H9 (cell line): ENCODE measurements around the gene ATRN. TPM values are rescaled to one million over a fixed set of nuclear protein-coding genes. Genes with fewer than 3 reads are reported as not detected.

Source experiments
- DNase-seq: peaks from one replicate; pipeline ENCODE4 v3.0.0-alpha.2; 2017
- H2AFZ ChIP-seq: one replicate; pipeline ENCODE4 v1.6.1; 2013; ENCODE audit warnings: mild to moderate bottlenecking, low read length, control low read depth, moderate library complexity
- H2AK5ac ChIP-seq: 2 replicates; pipeline ENCODE4 v1.6.1; 2013; ENCODE audit warnings: low read length, control low read depth, mixed read lengths; ENCODE audit not compliant: insufficient read length
- H2BK120ac ChIP-seq: one replicate; pipeline ENCODE4 v1.6.1; 2013; ENCODE audit warnings: low read depth, mild to moderate bottlenecking, low read length, control low read depth, inconsistent platforms; ENCODE audit not compliant: poor library complexity, severe bottlenecking
- H2BK12ac ChIP-seq: 2 replicates; pipeline ENCODE4 v1.6.1; 2013; ENCODE audit warnings: low read length, control low read depth, mixed read lengths, low read depth; ENCODE audit not compliant: insufficient read length
- H2BK15ac ChIP-seq: 2 replicates; pipeline ENCODE4 v1.6.1; 2013; ENCODE audit warnings: low read depth, low read length, control low read depth
- H2BK20ac ChIP-seq: one replicate; pipeline ENCODE4 v1.6.1; 2013; ENCODE audit warnings: low read depth, mild to moderate bottlenecking, low read length, control low read depth, inconsistent platforms; ENCODE audit not compliant: poor library complexity, severe bottlenecking
- H2BK5ac ChIP-seq: 2 replicates; pipeline ENCODE4 v1.6.1; 2013; ENCODE audit warnings: low read length, control low read depth, mixed read lengths; ENCODE audit not compliant: insufficient read length
- H3K14ac ChIP-seq: 2 replicates; pipeline ENCODE4 v1.6.1; 2013; ENCODE audit warnings: low read length, control low read depth; ENCODE audit not compliant: insufficient read depth
- H3K18ac ChIP-seq: 2 replicates; pipeline ENCODE4 v1.6.1; 2013; ENCODE audit warnings: low read depth, mild to moderate bottlenecking, mixed read lengths, low read length, control low read depth; ENCODE audit not compliant: insufficient read length
- H3K23ac ChIP-seq: 2 replicates; pipeline ENCODE4 v1.6.1; 2013; ENCODE audit warnings: low read length, control low read depth, mixed read lengths, low read depth; ENCODE audit not compliant: insufficient read length
- H3K23me2 ChIP-seq: 2 replicates; pipeline ENCODE4 v1.6.1; 2013; ENCODE audit warnings: low read depth, mild to moderate bottlenecking, mixed read lengths, low read length, control low read depth; ENCODE audit not compliant: insufficient read length, poor library complexity, severe bottlenecking
- H3K27ac ChIP-seq: 2 replicates; pipeline ENCODE4 v1.5.1; 2013; ENCODE audit warnings: low read length, control low read depth, mixed read lengths, low read depth; ENCODE audit not compliant: insufficient read length
- H3K27me3 ChIP-seq: 2 replicates; pipeline ENCODE4 v1.6.1; 2013; ENCODE audit warnings: low read length, control low read depth, inconsistent platforms; ENCODE audit not compliant: insufficient read depth
- H3K4ac ChIP-seq: 2 replicates; pipeline ENCODE4 v1.6.1; 2013; ENCODE audit warnings: low read depth, mild to moderate bottlenecking, control low read depth, inconsistent platforms, low read length, moderate library complexity
- H3K4me1 ChIP-seq: 2 replicates; pipeline ENCODE4 v1.6.1; 2013; ENCODE audit warnings: low read length, control low read depth, inconsistent platforms; ENCODE audit not compliant: insufficient read depth
- H3K4me2 ChIP-seq: 2 replicates; pipeline ENCODE4 v1.6.1; 2013; ENCODE audit warnings: low read length, control low read depth, mixed read lengths; ENCODE audit not compliant: insufficient read length, insufficient read depth
- H3K56ac ChIP-seq: 2 replicates; pipeline ENCODE4 v1.6.1; 2013; ENCODE audit warnings: low read depth, mild to moderate bottlenecking, mixed read lengths, low read length, control low read depth; ENCODE audit not compliant: insufficient read length
- H3K79me1 ChIP-seq: 2 replicates; pipeline ENCODE4 v1.6.1; 2013; ENCODE audit warnings: low read depth, mild to moderate bottlenecking, moderate library complexity, low read length, control low read depth, inconsistent platforms; ENCODE audit not compliant: insufficient read depth, poor library complexity, severe bottlenecking
- H3K79me2 ChIP-seq: 2 replicates; pipeline ENCODE4 v1.6.1; 2013; ENCODE audit warnings: low read length, control low read depth, inconsistent platforms; ENCODE audit not compliant: insufficient read depth
- H3K9ac ChIP-seq: 2 replicates; pipeline ENCODE4 v1.6.1; 2013; ENCODE audit warnings: low read length, control low read depth, mixed read lengths; ENCODE audit not compliant: insufficient read length; ENCODE audit errors: extremely low read depth
- H3K9me3 ChIP-seq: one replicate; pipeline ENCODE4 v1.6.1; 2013; ENCODE audit warnings: low read depth, low read length, inconsistent platforms; ENCODE audit not compliant: control insufficient read depth
- H3T11ph ChIP-seq: one replicate; pipeline ENCODE4 v1.6.1; 2013; ENCODE audit warnings: mild to moderate bottlenecking, low read length, control low read depth, inconsistent platforms
- H4K20me1 ChIP-seq: one replicate; pipeline ENCODE4 v1.6.1; 2013; ENCODE audit not compliant: control insufficient read depth, insufficient read length, insufficient read depth
- H4K5ac ChIP-seq: 2 replicates; pipeline ENCODE4 v1.6.1; 2013; ENCODE audit warnings: low read depth, mild to moderate bottlenecking, mixed read lengths, low read length, control low read depth; ENCODE audit not compliant: insufficient read length
- H4K8ac ChIP-seq: replicated peaks from 2 replicates; pipeline ENCODE4 v1.6.1; 2013; ENCODE audit warnings: low read length, control low read depth, mixed read lengths, low read depth; ENCODE audit not compliant: insufficient read length
- H4K91ac ChIP-seq: 2 replicates; pipeline ENCODE4 v1.6.1; 2013; ENCODE audit warnings: low read depth, mild to moderate bottlenecking, moderate library complexity, mixed read lengths, low read length, control low read depth; ENCODE audit not compliant: insufficient read length
- H3K27ac Mint-ChIP-seq, 3 experiments: 2 replicates in 2 of 3; 3 replicates in 1 of 3; pipeline ENCODE4 v1.8.0; 2020 to 2021; ENCODE audit warnings: mixed read lengths in 3 of 3, mild to moderate bottlenecking in 1 of 3, moderate library complexity in 1 of 3
- H3K27me3 Mint-ChIP-seq: 2 replicates; pipeline ENCODE4 v1.8.0; 2021; ENCODE audit warnings: low read depth, mild to moderate bottlenecking, moderate library complexity, mixed read lengths
- H3K36me3 Mint-ChIP-seq, 3 experiments: 2 replicates in 2 of 3; 3 replicates in 1 of 3; pipeline ENCODE4 v1.8.0; 2020 to 2021; ENCODE audit warnings: low read depth in 3 of 3, mixed read lengths in 3 of 3; ENCODE audit not compliant: insufficient read depth in 1 of 3
- H3K4me1 Mint-ChIP-seq, 2 experiments: 2 replicates each; pipeline ENCODE4 v1.8.0; 2020; ENCODE audit warnings: mixed read lengths in 2 of 2
- H3K4me3 Mint-ChIP-seq, 2 experiments: 2 replicates in 1 of 2; 3 replicates in 1 of 2; pipeline ENCODE4 v1.8.0; 2020 to 2021; ENCODE audit warnings: mild to moderate bottlenecking in 2 of 2, mixed read lengths in 2 of 2, moderate library complexity in 1 of 2
- H3K9me3 Mint-ChIP-seq, 2 experiments: 2 replicates in 1 of 2; 3 replicates in 1 of 2; pipeline ENCODE4 v1.8.0; 2020; ENCODE audit warnings: mild to moderate bottlenecking in 2 of 2, mixed read lengths in 2 of 2, moderate library complexity in 1 of 2
- WGBS: extraction: QIAGEN DNeasy Blood & Tissue Kit; methylation state at CpG from one replicate; pipeline ENCODE4 v1.1.7; 2013; ENCODE audit warnings: missing lambda C conversion rate, low lambda C conversion rate, mixed read lengths; ENCODE audit not compliant: insufficient read length; ENCODE audit errors: extremely low coverage; 5-methylcytosine and 5-hydroxymethylcytosine counted together
- total RNA-seq: library from RNA; stranded (reverse); gene quantifications from 2 replicates; pipeline ENCODE4 v1.2.1, GENCODE V29; 2021
- TF ChIP-seq, protein P1 (sequence below): fragments of 200-600 bp; sonication (generic); conservative IDR thresholded peaks from 3 replicates; pipeline ENCODE4 v1.8.0; 2021; ENCODE audit warnings: antibody characterized with exemption, mild to moderate bottlenecking

ATRN gene
- total RNA-seq, 1 experiment from 2014 or later: 23.1 TPM

DNA sequence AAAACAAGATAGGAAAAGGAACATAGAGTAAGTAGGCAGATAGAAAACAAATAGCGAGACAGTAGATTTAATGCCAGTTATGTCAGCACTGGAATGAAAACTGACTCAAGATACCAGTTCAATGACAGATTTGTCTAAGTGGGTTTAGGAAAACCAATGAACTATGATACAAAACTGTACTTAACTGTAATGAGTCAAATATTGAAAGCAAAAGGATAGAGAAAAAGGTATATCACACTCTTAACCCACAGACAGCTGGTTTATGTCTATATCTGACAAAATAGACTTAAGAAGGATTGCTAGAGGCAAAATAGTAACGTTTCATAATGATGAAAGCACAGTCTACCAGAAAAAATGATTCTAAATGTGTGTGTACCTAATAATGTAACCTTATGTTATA, 38.2 kb downstream of the ATRN start:
- H3K4ac ChIP-seq: no peak overlapping the region
- no peaks in the 10 kb centered on the region for H3K4me1 Mint-ChIP-seq
- H3K27me3 Mint-ChIP-seq: no peaks in the 10 kb centered on the region
- no peak overlapping the region for H3K27ac ChIP-seq
- H4K5ac ChIP-seq: no peak overlapping the region
- H3K36me3 Mint-ChIP-seq: no peaks in the 10 kb centered on the region
- no peaks in the 10 kb centered on the region for H4K20me1 ChIP-seq
- TF ChIP-seq, protein P1, sequence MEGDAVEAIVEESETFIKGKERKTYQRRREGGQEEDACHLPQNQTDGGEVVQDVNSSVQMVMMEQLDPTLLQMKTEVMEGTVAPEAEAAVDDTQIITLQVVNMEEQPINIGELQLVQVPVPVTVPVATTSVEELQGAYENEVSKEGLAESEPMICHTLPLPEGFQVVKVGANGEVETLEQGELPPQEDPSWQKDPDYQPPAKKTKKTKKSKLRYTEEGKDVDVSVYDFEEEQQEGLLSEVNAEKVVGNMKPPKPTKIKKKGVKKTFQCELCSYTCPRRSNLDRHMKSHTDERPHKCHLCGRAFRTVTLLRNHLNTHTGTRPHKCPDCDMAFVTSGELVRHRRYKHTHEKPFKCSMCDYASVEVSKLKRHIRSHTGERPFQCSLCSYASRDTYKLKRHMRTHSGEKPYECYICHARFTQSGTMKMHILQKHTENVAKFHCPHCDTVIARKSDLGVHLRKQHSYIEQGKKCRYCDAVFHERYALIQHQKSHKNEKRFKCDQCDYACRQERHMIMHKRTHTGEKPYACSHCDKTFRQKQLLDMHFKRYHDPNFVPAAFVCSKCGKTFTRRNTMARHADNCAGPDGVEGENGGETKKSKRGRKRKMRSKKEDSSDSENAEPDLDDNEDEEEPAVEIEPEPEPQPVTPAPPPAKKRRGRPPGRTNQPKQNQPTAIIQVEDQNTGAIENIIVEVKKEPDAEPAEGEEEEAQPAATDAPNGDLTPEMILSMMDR: no peak
- H3K27me3 ChIP-seq: no peaks in the 10 kb centered on the region
- no peak overlapping the region for H2BK12ac ChIP-seq
- no peak overlapping the region for H2AK5ac ChIP-seq
- no peak overlapping the region for H3T11ph ChIP-seq
- no peak overlapping the region for H2AFZ ChIP-seq
- H2BK5ac ChIP-seq: no peak overlapping the region
- peaks cover 0 to 4% of the 10 kb centered on the region in 2 experiments; a peak in 1 of 5 replicates for H3K9me3 Mint-ChIP-seq
- no peak overlapping the region for H2BK120ac ChIP-seq
- no peak overlapping the region for H3K18ac ChIP-seq
- H4K91ac ChIP-seq: no peak overlapping the region
- no CpG with 5 or more reads among the region's 2 CpGs for WGBS
- no peak overlapping the region for H3K4me3 Mint-ChIP-seq
- no peaks in the 10 kb centered on the region for H3K4me1 ChIP-seq
- no peak overlapping the region for H3K27ac Mint-ChIP-seq
- H3K9ac ChIP-seq: no peak overlapping the region
- H2BK15ac ChIP-seq: no peak overlapping the region
- H3K56ac ChIP-seq: no peak overlapping the region
- H3K23me2 ChIP-seq: no peaks in the 10 kb centered on the region
- H3K14ac ChIP-seq: no peak overlapping the region
- H3K79me2 ChIP-seq: no peaks in the 10 kb centered on the region
- no peaks in the 10 kb centered on the region for H3K79me1 ChIP-seq
- no peak overlapping the region for H2BK20ac ChIP-seq
- no peaks in the 10 kb centered on the region for H3K9me3 ChIP-seq
- no peak overlapping the region for H3K23ac ChIP-seq
- no peak overlapping the region for H4K8ac ChIP-seq
- no peak overlapping the region for H3K4me2 ChIP-seq
- no peak for DNase-seq
